ENCODE results near the gene TTC33.

The TTC33 gene

GRCh38 chr5:40584054-40584453 lies 171.7 kb downstream of the TTC33 start:
- Histone ChIP-seq H2BK5ac (ENCODE audit: low read depth, low read length, poor library complexity) (no peak overlapping the region), H4K8ac (ENCODE audit: low read depth, low read length) (no peak overlapping the region), H3K79me1 (ENCODE audit: low read length) (peaks cover 2% of the 10 kb centered on the region), H3K27me3 (ENCODE audit: insufficient read depth, low read length) (no peaks in the 10 kb centered on the region), H3K23ac (ENCODE audit: low read length) (no peak overlapping the region), H2AK5ac (ENCODE audit: low read length) (no peak overlapping the region), H2BK12ac (ENCODE audit: low read length) (no peak overlapping the region), H3K9ac (ENCODE audit: low read length) (no peak overlapping the region), H3K4me2 (ENCODE audit: low read length) (no peak overlapping the region), H4K91ac (ENCODE audit: low read depth, low read length) (no peak overlapping the region), H3K4me3 (ENCODE audit: low read depth, low read length) (no peak overlapping the region), H2AFZ (ENCODE audit: insufficient read depth, low read length, poor library complexity) (no peak overlapping the region), H3K27ac (ENCODE audit: low read depth, low read length) (no peak overlapping the region), H4K12ac (ENCODE audit: low read depth, low read length) (no peak overlapping the region), H3K14ac (ENCODE audit: low read length) (no peak overlapping the region), H3K4me1 (ENCODE audit: control insufficient read depth in 1 of 2, insufficient read depth in 2 of 2, low read length in 2 of 2) (no peaks in the 10 kb centered on the region), H3K36me3 (ENCODE audit: control insufficient read depth in 1 of 2, insufficient read depth in 2 of 2, low read length in 2 of 2) (no peaks in the 10 kb centered on the region), H2BK120ac (ENCODE audit: insufficient read depth, low read length, poor library complexity) (no peak overlapping the region), H3K79me2 (ENCODE audit: control insufficient read depth, insufficient read depth, low read length, poor library complexity) (no peaks in the 10 kb centered on the region), H3K9me3 (ENCODE audit: insufficient read depth, low read depth, low read length) (no peaks in the 10 kb centered on the region), H3K18ac (ENCODE audit: low read length) (no peak overlapping the region), H3K4ac (ENCODE audit: low read depth, low read length) (no peak overlapping the region)
- no peak for DNase-seq
- WGBS (ENCODE audit: extremely low coverage, insufficient coverage, insufficient read length): no CpG with 5 or more reads among the region's 2 CpGs

- no peak for DNase-seq
- WGBS (ENCODE audit: extremely low coverage, insufficient coverage, insufficient read length): 100% methylated on average over 1 of the region's 9 CpGs
- Histone ChIP-seq H3K79me2 (ENCODE audit: control insufficient read depth, insufficient read depth, low read length, poor library complexity) (no peaks in the 10 kb centered on the region), H3K36me3 (ENCODE audit: control insufficient read depth in 1 of 2, insufficient read depth in 2 of 2, low read length in 2 of 2) (no peaks in the 10 kb centered on the region), H2BK12ac (ENCODE audit: low read length) (no peak overlapping the region), H3K18ac (ENCODE audit: low read length) (no peak overlapping the region), H3K79me1 (ENCODE audit: low read length) (no peaks in the 10 kb centered on the region), H2BK120ac (ENCODE audit: insufficient read depth, low read length, poor library complexity) (no peak overlapping the region), H3K23ac (ENCODE audit: low read length) (no peak overlapping the region), H3K4me2 (ENCODE audit: low read length) (no peak overlapping the region), H4K91ac (ENCODE audit: low read depth, low read length) (no peak overlapping the region), H2BK5ac (ENCODE audit: low read depth, low read length, poor library complexity) (no peak overlapping the region), H2AK5ac (ENCODE audit: low read length) (no peak overlapping the region), H2AFZ (ENCODE audit: insufficient read depth, low read length, poor library complexity) (no peak overlapping the region), H3K14ac (ENCODE audit: low read length) (no peak overlapping the region), H4K12ac (ENCODE audit: low read depth, low read length) (no peak overlapping the region), H3K27me3 (ENCODE audit: insufficient read depth, low read length) (no peaks in the 10 kb centered on the region), H3K4me1 (ENCODE audit: control insufficient read depth in 1 of 2, insufficient read depth in 2 of 2, low read length in 2 of 2) (no peaks in the 10 kb centered on the region), H3K9ac (ENCODE audit: low read length) (no peak overlapping the region), H4K8ac (ENCODE audit: low read depth, low read length) (no peak overlapping the region), H3K9me3 (ENCODE audit: insufficient read depth, low read depth, low read length) (no peaks in the 10 kb centered on the region), H3K4ac (ENCODE audit: low read depth, low read length) (no peak overlapping the region), H3K4me3 (ENCODE audit: low read depth, low read length) (no peak overlapping the region), H3K27ac (ENCODE audit: low read depth, low read length) (no peak overlapping the region)
These were observed 177.0 kb downstream of the TTC33 start for GRCh38 chr5:40578501-40579451.

GRCh38 chr5:40577718-40578117 lies 178.0 kb downstream of the TTC33 start:
- no CpG with 5 or more reads among the region's 3 CpGs for WGBS (ENCODE audit: extremely low coverage, insufficient coverage, insufficient read length)

GRCh38 chr5:40575921-40576320 lies 179.8 kb downstream of the TTC33 start:
- H3K9ac ChIP-seq (ENCODE audit: low read length): no peak overlapping the region
- no peak overlapping the region for H3K14ac ChIP-seq (ENCODE audit: low read length)
- H2BK12ac ChIP-seq (ENCODE audit: low read length): no peak overlapping the region
- H3K4me2 ChIP-seq (ENCODE audit: low read length): no peak overlapping the region
- no peaks in the 10 kb centered on the region for H3K36me3 ChIP-seq (ENCODE audit: control insufficient read depth in 1 of 2, insufficient read depth in 2 of 2, low read length in 2 of 2)
- H3K27me3 ChIP-seq (ENCODE audit: insufficient read depth, low read length): no peaks in the 10 kb centered on the region
- H3K23ac ChIP-seq (ENCODE audit: low read length): no peak overlapping the region
- H3K4ac ChIP-seq (ENCODE audit: low read depth, low read length): no peak overlapping the region
- no peaks in the 10 kb centered on the region for H3K79me2 ChIP-seq (ENCODE audit: control insufficient read depth, insufficient read depth, low read length, poor library complexity)
- no peak overlapping the region for H2AK5ac ChIP-seq (ENCODE audit: low read length)
- no peak overlapping the region for H4K91ac ChIP-seq (ENCODE audit: low read depth, low read length)
- H3K4me1 ChIP-seq (ENCODE audit: control insufficient read depth in 1 of 2, insufficient read depth in 2 of 2, low read length in 2 of 2): no peaks in the 10 kb centered on the region
- no peak for DNase-seq
- no CpG with 5 or more reads among the region's 3 CpGs for WGBS (ENCODE audit: extremely low coverage, insufficient coverage, insufficient read length)
- H4K8ac ChIP-seq (ENCODE audit: low read depth, low read length): no peak overlapping the region
- no peak overlapping the region for H2BK120ac ChIP-seq (ENCODE audit: insufficient read depth, low read length, poor library complexity)
- no peaks in the 10 kb centered on the region for H3K79me1 ChIP-seq (ENCODE audit: low read length)
- no peak overlapping the region for H3K18ac ChIP-seq (ENCODE audit: low read length)
- H4K12ac ChIP-seq (ENCODE audit: low read depth, low read length): no peak overlapping the region
- H2BK5ac ChIP-seq (ENCODE audit: low read depth, low read length, poor library complexity): no peak overlapping the region
- H3K4me3 ChIP-seq (ENCODE audit: low read depth, low read length): no peak overlapping the region
- no peak overlapping the region for H2AFZ ChIP-seq (ENCODE audit: insufficient read depth, low read length, poor library complexity)
- H3K27ac ChIP-seq (ENCODE audit: low read depth, low read length): no peak overlapping the region
- H3K9me3 ChIP-seq (ENCODE audit: insufficient read depth, low read depth, low read length): no peaks in the 10 kb centered on the region

More at GRCh38 chr5:40577718-40578117, 178.0 kb downstream of the TTC33 start:
- Histone ChIP-seq H2BK120ac (ENCODE audit: insufficient read depth, low read length, poor library complexity) (no peak overlapping the region), H2AFZ (ENCODE audit: insufficient read depth, low read length, poor library complexity) (no peak overlapping the region), H3K4me1 (ENCODE audit: control insufficient read depth in 1 of 2, insufficient read depth in 2 of 2, low read length in 2 of 2) (no peaks in the 10 kb centered on the region), H3K27me3 (ENCODE audit: insufficient read depth, low read length) (no peaks in the 10 kb centered on the region), H3K27ac (ENCODE audit: low read depth, low read length) (no peak overlapping the region), H3K4me2 (ENCODE audit: low read length) (no peak overlapping the region), H4K12ac (ENCODE audit: low read depth, low read length) (no peak overlapping the region), H4K91ac (ENCODE audit: low read depth, low read length) (no peak overlapping the region), H2AK5ac (ENCODE audit: low read length) (no peak overlapping the region), H3K9ac (ENCODE audit: low read length) (no peak overlapping the region), H4K8ac (ENCODE audit: low read depth, low read length) (no peak overlapping the region), H3K79me2 (ENCODE audit: control insufficient read depth, insufficient read depth, low read length, poor library complexity) (no peaks in the 10 kb centered on the region), H3K36me3 (ENCODE audit: control insufficient read depth in 1 of 2, insufficient read depth in 2 of 2, low read length in 2 of 2) (no peaks in the 10 kb centered on the region), H3K4me3 (ENCODE audit: low read depth, low read length) (no peak overlapping the region), H3K18ac (ENCODE audit: low read length) (no peak overlapping the region), H3K9me3 (ENCODE audit: insufficient read depth, low read depth, low read length) (no peaks in the 10 kb centered on the region), H3K23ac (ENCODE audit: low read length) (no peak overlapping the region), H3K79me1 (ENCODE audit: low read length) (no peaks in the 10 kb centered on the region), H2BK12ac (ENCODE audit: low read length) (no peak overlapping the region), H2BK5ac (ENCODE audit: low read depth, low read length, poor library complexity) (no peak overlapping the region), H3K4ac (ENCODE audit: low read depth, low read length) (no peak overlapping the region), H3K14ac (ENCODE audit: low read length) (no peak overlapping the region)
- DNase-seq: no peak

Measured in trophoblast cell (in vitro differentiated cells and primary cell).